GM19193 (cell line): ENCODE data around the gene ADGRA1.

Experiments used
- POLR2A ChIP-seq: IDR thresholded peaks from 4 replicates; pipeline ENCODE4 v1.6.1; 2011; ENCODE audit not compliant: insufficient read depth, insufficient read length; ENCODE audit errors: extremely low read depth

Gene ADGRA1

DNA sequence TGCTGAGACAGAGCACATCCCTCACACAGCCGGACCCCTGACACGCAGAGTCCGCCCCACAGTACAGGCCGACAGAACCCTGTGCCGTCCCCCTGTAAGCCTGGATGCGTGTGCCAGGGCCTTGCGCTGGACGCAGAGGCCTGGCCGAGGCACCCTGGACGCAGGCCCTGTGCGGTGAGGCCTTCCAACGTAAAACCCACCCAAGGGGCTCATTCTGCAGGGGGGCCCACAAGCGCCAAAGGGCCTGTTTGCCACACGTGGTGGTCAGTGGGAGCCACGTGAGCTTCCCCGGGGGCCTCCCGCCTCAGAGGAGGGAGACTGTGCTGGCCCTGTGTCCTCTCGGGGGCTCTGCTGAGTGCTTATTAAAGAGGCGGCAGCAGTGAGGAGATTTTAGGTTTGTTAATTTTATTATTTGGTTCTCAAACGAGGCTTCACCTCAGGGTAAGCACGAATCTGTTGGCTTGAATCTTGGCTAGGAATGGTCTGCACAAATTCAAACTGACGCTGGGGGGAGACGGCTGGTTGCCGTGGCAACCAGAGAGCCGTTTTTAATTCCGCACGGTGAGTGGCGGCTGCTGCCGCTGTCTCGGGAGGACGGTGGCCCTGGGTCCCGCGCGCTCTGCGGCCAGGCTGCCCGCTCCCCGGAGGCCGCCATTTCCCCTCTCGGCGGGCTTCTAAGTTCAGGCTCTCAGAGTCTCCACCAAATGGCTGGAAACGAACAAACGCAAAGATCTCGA is 4.9 kb upstream of the ADGRA1 start:
- no peak for TF ChIP-seq POLR2A

DNA sequence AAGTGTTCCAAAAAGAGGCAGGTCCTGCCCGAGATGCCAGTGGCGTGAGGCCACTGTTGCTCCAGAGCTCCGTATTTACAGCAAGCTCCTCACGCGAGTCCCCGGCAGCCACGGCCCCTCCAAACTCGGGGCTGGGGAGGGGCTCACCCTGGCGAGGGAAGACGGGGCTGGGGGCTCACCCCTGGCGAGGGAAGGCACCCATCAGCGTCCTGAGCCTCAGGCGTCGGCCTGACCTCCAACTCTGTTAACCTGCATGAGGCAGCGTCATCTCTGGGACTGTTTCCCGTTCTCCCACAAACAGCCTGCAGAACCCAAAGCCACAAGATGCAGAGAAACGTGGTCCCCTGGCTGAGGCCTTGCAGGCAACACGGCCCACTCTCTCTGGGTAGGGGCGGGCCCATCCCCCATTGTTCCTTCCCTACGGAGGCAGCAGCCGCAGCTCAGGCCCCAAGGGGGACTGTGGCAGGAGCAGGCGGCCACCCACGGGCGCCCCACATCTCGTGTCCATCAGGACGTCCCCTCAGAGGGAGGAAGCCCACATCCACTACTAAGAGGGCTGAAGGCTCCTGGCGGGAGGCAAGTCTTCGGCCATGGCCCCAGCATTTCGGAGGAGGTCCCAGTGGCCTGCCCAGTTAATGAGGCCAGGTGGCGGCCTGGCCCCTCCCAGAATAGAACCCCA is 4.2 kb upstream of the ADGRA1 start:
- no peak for TF ChIP-seq POLR2A

DNA sequence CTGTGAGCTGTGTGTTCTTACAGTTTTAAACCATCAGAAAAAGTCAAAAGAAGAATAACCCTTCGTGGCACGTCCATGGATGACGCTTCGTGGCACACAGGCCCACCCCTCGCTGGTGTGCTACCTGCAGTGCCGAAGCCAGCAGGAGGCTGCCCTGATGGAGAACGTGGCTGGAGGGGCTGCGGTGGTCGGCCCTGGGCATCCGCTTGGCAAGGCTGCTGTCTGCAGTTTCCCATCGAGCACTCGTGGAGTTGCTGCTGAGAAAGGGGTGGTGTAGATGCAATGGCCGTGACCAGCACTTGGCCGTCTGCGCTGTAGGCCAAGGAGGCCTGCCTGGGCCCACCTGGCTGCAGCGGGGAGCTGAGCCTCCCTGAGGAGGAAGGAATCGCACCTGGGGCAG is 3.2 kb upstream of the ADGRA1 start:
- TF ChIP-seq POLR2A, result no peak

DNA sequence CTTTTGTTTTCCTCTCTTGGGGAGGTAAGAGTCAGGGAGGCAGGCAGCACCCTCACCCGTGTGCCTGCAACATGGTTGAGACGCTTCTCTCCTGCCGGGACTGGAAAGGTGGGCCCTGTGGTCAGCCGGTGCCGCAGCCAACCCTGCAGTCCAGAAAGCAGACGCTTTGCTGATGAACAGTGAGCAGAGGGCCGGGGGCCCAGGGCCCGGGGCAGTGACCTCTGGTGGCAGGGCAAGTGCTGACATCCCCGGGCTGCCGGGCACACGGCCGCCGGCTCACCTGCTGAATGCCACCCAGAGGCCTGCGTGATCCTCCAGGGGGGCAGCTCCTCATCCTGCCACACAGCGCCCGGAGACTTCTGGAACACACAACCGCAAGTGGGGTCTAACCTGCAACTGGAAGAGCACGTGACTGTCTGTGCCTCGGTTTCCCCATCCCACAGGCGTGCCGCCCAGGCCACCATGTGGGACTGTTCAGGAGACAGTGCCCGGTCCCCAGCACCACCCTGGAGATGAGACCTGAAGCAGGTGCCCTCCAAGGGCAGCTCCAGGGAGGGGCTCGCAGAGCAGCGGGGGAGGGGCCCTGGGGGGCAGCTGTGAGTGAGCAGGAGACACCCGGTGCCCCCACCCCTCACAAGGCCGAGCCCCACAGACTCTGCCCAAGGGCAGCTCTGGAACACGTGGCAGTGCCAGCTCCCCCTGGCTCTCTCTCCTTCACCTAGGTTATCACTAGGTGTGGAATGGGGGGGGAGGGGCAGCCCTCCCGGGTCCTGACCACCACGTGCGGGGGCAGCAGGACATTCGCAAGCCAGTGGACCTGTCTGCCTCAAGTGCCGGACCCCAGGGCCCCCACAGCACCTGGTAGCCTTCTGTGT is 2.2 kb upstream of the ADGRA1 start:
- TF ChIP-seq POLR2A, result no peak

DNA sequence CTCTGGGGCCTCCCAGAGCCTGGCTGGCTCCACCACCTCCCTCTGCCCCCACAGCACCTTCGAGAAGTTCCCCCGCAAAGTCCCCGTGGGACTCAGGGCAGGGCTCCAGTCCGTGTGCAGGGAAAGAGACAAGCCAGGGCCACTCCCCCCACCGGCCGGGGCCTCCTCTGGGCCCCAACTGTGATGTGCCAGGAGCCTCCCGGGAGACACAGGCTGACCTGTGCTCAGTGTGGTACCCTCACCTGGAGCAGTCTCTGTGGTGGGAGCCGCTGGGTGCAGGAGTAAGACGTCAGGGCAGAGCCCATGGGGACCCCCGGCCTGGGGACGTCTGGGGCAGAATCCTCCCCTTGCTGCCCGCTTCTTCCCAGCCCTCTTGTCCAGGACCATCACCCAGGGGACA is 1.5 kb upstream of the ADGRA1 start:
- no peak for TF ChIP-seq POLR2A

DNA sequence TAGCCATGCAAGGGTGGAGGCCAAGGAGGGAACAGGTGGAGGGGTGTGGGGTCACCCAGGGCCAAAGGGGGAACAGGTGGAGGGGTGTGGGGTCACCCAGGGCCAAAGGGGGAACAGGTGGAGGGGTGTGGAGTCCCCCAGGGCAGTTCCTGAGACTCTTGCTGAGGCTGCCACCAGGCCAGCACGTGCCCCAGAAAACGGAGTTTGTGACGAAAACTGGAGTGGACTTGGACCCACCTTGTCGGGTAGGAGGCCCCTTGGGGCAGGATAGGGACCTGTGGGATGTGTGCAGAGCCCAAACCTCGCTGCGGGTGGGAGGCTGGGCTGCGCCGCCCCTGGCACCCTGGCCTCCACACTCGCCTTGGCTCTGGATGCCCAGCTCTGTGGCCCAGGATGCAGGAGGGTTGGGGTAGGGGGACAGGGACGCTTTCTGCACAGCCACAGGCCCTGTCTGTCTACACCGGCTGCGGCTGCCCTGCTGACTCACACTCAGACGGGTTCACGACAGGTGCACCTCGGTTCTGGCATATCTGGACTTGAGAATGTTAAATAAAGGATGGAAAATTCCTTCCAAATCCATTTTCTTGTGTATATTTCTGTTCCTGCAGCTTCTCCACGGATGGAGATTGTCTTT is 562 bp upstream of the ADGRA1 start:
- TF ChIP-seq POLR2A, result no peak

DNA sequence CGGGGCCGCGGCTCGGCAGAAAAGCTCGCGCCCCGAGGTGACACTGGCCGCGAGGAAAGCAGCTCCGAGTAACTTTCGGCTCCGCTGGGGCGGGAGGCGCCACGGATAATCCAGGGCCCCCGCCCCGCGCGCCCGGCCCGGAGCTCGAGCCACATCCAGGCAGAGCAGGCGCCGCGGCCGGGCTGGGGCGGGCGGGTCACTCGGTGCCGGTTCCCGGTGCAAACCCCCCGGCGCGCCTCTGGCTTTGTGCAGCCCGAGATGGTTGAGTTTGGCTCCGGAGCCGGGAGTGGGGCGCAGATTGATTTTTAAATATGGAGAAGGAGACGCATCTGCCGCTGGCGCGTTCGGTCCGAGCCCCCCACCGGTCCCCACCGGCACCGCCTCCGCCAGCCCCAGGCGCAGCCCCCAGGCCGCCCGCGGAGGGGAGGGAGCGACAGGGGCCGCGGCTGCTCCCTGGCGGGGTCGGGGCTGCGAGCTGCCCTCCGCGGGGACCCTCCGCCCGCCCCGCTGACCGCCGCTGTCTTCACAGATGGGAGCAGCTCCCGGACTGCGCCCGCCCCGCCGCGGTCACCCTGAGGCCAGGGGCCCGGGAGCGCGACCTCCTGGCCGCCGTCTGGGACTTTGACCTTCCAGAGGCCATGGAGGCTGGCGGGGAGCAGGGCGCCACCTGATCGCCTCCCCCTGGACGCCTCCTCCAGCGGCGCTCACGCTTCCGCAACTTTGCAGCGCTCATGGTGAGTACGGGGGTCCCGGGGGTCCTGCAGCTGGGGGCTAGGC is 643 bp downstream of the ADGRA1 start:
- TF ChIP-seq POLR2A, result no peak

DNA sequence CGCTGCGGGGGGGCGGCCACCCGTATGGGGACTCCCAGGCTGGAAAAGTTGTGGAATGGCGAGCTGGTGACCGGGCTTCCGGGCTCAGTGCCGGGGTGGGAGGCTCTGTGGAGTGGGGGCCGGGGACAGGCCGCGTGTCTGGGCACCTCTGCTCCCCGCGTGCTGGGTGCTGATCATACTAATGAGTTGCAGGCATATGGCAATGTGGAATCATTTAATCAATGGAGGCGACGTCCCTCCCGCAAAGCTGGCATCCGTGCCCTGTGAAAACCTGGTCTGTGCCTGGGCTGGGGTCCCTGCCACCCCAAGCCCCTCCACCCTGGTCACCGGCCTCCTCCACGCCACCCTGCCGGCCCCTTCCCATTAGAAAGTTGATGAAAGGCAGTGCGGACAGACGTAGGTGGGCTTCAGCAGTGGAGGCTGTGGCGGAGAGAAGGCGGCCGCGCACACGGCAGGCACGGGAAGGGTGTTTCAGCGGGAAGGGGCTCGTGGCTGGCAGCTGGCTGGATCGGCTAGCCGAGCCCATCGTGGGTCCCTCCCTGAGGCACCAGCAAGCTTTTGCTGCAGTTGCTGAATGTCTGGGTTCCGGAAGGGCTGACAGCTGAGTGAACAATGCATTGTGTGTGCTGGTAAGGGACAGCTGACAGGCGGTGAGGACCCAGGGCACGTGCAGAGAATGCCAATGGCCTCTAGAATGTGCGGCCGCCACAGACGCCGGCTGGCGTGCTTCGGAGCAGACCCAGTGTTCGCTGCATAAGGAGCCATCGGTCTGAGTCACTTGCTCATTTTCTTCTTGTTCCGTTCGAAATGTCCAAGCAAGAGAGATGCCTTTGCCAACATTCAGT is 1.5 kb downstream of the ADGRA1 start:
- no peak for TF ChIP-seq POLR2A

DNA sequence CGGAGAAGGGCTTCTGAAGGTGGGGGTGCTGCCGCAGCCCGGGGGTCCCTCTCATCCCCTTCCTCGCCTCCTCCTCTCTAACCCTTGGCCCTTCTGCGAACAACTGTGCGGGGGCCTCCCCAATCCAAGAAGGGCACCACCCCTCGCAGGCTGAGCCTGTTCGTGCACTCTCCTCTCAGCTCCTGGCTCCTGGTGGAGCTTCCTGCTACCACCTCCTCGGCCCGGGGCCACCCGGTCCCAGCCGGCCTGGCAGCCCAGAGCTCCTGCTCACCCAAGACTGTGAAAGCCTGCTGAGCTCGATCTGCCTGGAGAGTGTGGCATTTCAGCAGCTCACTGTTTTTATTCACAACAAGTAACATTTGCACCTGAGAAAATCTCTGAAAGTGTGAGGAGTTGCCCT is 2.4 kb downstream of the ADGRA1 start:
- no peak for TF ChIP-seq POLR2A

DNA sequence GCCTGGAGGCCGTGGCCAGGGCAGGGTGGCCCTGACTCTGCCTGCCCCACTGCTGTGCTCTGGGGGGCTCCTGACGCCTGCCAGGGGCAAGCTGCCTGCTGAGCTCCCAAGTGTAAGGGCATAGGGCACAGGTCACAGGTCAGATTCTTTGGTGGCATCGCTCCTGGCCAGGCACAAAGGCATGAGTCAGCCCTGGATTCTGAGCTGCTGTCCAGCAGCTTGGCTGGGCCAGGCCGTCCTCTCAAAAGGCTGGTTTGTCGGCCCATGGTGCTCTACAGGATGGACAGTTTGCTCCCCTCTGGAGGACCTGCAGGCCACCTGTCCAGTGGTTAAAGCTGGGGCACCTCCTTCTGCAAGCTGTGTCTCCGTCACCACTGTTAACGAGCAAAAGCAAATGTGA is 2.9 kb downstream of the ADGRA1 start:
- no peak for TF ChIP-seq POLR2A

DNA sequence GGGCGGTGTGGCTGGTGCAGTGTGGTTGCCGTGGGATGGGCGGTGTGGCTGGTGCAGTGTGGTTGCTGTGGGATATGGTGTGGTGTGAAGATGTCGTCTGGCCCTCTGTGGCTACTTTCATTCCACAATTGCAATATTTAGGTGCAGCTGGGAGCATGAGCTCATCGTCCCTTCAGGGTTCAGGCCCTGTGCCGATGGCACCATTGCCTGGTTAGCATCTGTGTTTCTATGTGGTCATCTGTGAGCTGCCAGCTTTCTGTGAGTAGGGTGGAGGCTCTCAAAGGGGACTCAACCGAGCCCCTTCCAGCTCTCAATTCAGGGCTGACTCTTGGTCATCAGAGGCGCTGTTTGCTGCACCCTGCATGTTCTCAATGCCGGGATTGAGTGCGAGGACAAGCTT is 3.6 kb downstream of the ADGRA1 start:
- TF ChIP-seq POLR2A, result no peak

DNA sequence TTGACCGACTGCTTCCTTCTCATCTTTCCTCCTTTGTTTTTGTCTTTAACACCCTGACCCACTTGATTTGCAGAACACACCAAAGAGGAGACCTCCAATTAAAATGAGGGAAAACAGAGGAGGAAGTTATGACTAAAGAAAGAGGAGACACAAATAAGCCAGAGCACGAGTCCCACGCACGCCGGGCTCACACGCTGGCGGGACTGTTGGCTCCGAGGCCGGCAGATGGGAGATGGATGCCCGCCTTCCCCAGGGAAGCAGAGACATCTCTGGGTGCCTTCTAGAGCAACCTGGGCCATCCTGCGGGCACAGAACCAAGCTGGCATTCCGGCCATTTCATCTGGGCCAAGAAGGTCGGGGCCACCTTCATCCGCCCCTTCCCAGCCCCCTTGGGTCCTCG is 5.6 kb downstream of the ADGRA1 start:
- TF ChIP-seq POLR2A, result no peak

DNA sequence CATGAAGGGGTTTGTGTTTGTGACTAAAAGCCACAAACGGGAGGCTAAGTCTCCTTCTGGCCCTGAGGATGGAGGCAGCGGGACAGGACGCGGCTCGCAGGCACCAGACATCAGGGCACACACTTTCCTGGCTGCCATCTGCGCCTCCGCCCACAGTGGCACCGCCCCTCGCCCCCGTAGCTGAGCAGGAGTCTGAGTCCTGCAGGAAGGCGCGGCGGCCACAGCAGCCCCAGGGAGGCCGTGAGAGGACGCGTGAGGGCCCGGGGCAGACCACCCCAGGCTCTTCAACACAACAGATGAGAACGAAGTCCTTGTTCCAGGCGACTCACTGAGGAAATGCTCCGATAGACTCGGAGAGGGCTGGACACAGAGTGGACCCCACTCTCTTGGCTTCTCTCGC is 6.6 kb downstream of the ADGRA1 start:
- TF ChIP-seq POLR2A, result no peak
